Upper lobe of left lung (tissue), 6 donors: Measurements from ENCODE around the gene PTGER1. TPM values are rescaled to one million over a fixed set of nuclear protein-coding genes. Genes with fewer than 3 reads are reported as not detected.

Experiments
- ATAC-seq, 2 donors: fragments of 200-7000 bp; cut with Tn5 transposase; one replicate each; pipeline ENCODE4 v1.9.1; 2022; ENCODE audit warnings: mild to moderate bottlenecking in 2 of 2, moderate library complexity in 2 of 2; ENCODE audit not compliant: low FRiP score in 2 of 2
- DNase-seq, 2 donors: peaks; one replicate each; pipeline ENCODE4 v3.0.0-alpha.2; 2019 to 2020
- H3K27ac ChIP-seq, 4 donors: fragments of 200-600 bp; sonication (generic); one replicate each; pipeline ENCODE4 v1.5.1; 2016 to 2019
- H3K27me3 ChIP-seq, 4 donors: fragments of 200-600 bp; sonication (generic); one replicate each; pipeline ENCODE4 v1.5.1; 2017 to 2019
- H3K36me3 ChIP-seq, 4 donors: fragments of 200-600 bp; sonication (generic); one replicate each; pipeline ENCODE4 v1.5.1; 2016 to 2019
- H3K4me1 ChIP-seq, 4 donors: fragments of 200-600 bp; sonication (generic); one replicate each; pipeline ENCODE4 v1.5.1; 2018 to 2019
- H3K4me3 ChIP-seq, 4 donors: fragments of 200-600 bp; sonication (generic); one replicate each; pipeline ENCODE4 v1.5.1; 2017 to 2019; ENCODE audit warnings: mild to moderate bottlenecking in 2 of 4, moderate library complexity in 1 of 4
- H3K9me3 ChIP-seq, 4 donors: fragments of 200-600 bp; sonication (generic); one replicate each; pipeline ENCODE4 v1.5.1; 2018 to 2019
- CTCF ChIP-seq, 6 experiments: fragments of 450-650 bp in 4 of 6; fragments of 200-600 bp in 2 of 6; sonication (generic) in 2 of 6; IDR thresholded peaks; one replicate each; pipeline ENCODE4 v1.5.1; 2016 to 2019; ENCODE audit warnings: antibody characterized with exemption in 6 of 6
- EP300 ChIP-seq, 4 donors: sonication (generic); formaldehyde crosslinking; IDR thresholded peaks; one replicate each; pipeline ENCODE4 v1.5.1; 2017; ENCODE audit warnings: antibody characterized with exemption in 4 of 4, control low read depth in 2 of 4
- POLR2A ChIP-seq, 4 donors: fragments of 450-650 bp; IDR thresholded peaks; one replicate each; pipeline ENCODE4 v1.5.1; 2016 to 2017; ENCODE audit warnings: antibody characterized with exemption in 4 of 4, mild to moderate bottlenecking in 2 of 4
- POLR2AphosphoS5 ChIP-seq, 2 donors: sonication (generic); formaldehyde crosslinking; IDR thresholded peaks; one replicate each; pipeline ENCODE4 v1.5.1; 2017; ENCODE audit warnings: antibody characterized with exemption in 2 of 2
- WGBS, 2 donors: methylation state at CpG; one replicate each; pipeline ENCODE4 v1.1.5; 2017 to 2018; 5-methylcytosine and 5-hydroxymethylcytosine counted together
- total RNA-seq, 6 donors: library from RNA; depleted of rRNA in 4 of 6; stranded (reverse); fragments of >200 nt in 4 of 6; gene quantifications; one replicate each; pipeline versions ENCODE4 v1.1.0 to v1.2.1, GENCODE V29; 2016 to 2021
- donor health status: DM: no; HTN: no; CAD: no; lungs with moderate emphysema.
- donor health status: DM: no; HTN: yes; CAD: no; lungs with severe emphysema.

The PTGER1 gene
- total RNA-seq, 6 donors from 2014 or later: 0.59 to 3.9 (median 1.7) TPM; not detected in 3

GRCh38 chr19:14515501-14516047 lies 40.4 kb upstream of the PTGER1 start:
- no peaks in the 10 kb centered on the region for H3K27me3 ChIP-seq
- no peaks in the 10 kb centered on the region for H3K9me3 ChIP-seq
- H3K4me1 ChIP-seq: peaks cover 40 to 62% (median 55%) of the 10 kb centered on the region in 4 donors
- peak in 1 of 2 donors; percentile 15 for DNase-seq
- peak overlapping the region; percentile 8 to 100 (median 100) for H3K27ac ChIP-seq
- no peak for TF ChIP-seq EP300 (IDR thresholded peaks at IDR 0.05)
- H3K4me3 ChIP-seq: peak overlapping the region in 3 of 4 donors; percentile 74 to 92 (median 85)
- ATAC-seq: no peak
- peaks cover 15 to 35% (median 26%) of the 10 kb centered on the region in 4 donors for H3K36me3 ChIP-seq
- WGBS, 2 donors: 69 to 80% methylated on average over 7 to 8 of the region's 8 CpGs

DNA sequence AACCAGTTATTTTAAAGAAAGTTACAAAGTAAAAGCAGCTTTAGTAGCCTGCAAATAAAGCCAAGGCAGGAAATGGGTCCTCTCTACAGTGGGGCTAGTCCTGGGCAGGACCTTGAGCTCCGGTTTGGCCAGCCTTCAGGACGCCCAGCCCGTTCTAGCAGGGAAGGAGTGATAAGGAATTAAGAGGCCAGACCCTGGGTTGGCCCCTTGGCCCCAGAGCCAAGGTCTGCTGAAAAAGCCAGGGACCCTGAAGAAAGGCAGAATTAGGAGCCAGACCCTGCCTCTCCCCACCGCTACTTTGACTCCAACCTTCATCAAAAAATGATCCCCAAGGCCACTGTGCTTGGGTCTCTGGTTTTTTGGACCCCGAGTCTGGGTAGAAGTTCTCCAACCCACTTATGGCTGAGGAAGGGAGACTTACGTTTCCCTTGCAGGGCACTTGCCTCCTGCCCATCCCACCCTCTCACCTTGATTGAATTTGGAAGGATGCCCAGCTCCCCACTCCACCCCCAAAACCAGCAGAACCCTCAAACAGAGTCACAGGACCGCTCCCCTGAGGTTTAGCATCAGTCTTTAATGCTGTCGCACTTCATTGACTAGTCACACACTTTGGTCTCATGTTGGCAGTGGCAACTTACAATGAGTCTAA lies 39.2 kb upstream of the PTGER1 start:
- TF ChIP-seq POLR2A (IDR thresholded peaks at IDR 0.05): no peak
- no peak for TF ChIP-seq EP300 (IDR thresholded peaks at IDR 0.05)
- TF ChIP-seq POLR2AphosphoS5 (IDR thresholded peaks at IDR 0.05): no peak
- no peak for TF ChIP-seq CTCF (IDR thresholded peaks at IDR 0.05)
- ATAC-seq (no peak), DNase-seq (no peak)
- H3K4me1 ChIP-seq: peaks cover 46 to 67% (median 56%) of the 10 kb centered on the region in 4 donors
- peak overlapping the region in 1 of 4 donors; percentile 92 for H3K4me3 ChIP-seq
- no peaks in the 10 kb centered on the region for H3K9me3 ChIP-seq
- H3K27me3 ChIP-seq: no peaks in the 10 kb centered on the region
- peaks cover 15 to 35% (median 26%) of the 10 kb centered on the region in 4 donors for H3K36me3 ChIP-seq
- 73 to 76% methylated on average over 8 of the region's 8 CpGs for WGBS, 2 donors
- peak overlapping the region; percentile 1 to 100 (median 44) for H3K27ac ChIP-seq

GRCh38 chr19:14512406-14512961 lies 37.3 kb upstream of the PTGER1 start:
- Histone ChIP-seq H3K27ac (peak overlapping the region in 2 of 4 donors; percentile 59 to 86), H3K4me1 (peaks cover 46 to 76% (median 63%) of the 10 kb centered on the region in 4 donors), H3K4me3 (no peak overlapping the region), H3K36me3 (peaks cover 15 to 35% (median 26%) of the 10 kb centered on the region in 4 donors), H3K27me3 (no peaks in the 10 kb centered on the region), H3K9me3 (no peaks in the 10 kb centered on the region)
- DNase-seq (no peak), ATAC-seq (no peak)
- TF ChIP-seq POLR2AphosphoS5 (IDR thresholded peaks at IDR 0.05) (no peak), EP300 (IDR thresholded peaks at IDR 0.05) (no peak), CTCF (IDR thresholded peaks at IDR 0.05) (no peak), POLR2A (IDR thresholded peaks at IDR 0.05) (no peak)
- 91 to 96% methylated on average over 14 of the region's 14 CpGs for WGBS, 2 donors

GRCh38 chr19:14511229-14511593 lies 36.1 kb upstream of the PTGER1 start:
- DNase-seq (no peak), ATAC-seq (no peak)
- Histone ChIP-seq H3K4me3 (no peak overlapping the region), H3K9me3 (no peaks in the 10 kb centered on the region), H3K36me3 (peaks cover 15 to 29% (median 23%) of the 10 kb centered on the region in 4 donors), H3K4me1 (peaks cover 38 to 78% (median 64%) of the 10 kb centered on the region in 4 donors), H3K27ac (peak overlapping the region; percentile 83 to 86 (median 84)), H3K27me3 (no peaks in the 10 kb centered on the region)
- TF ChIP-seq EP300 (IDR thresholded peaks at IDR 0.05): no peak
- no peak for TF ChIP-seq POLR2A (IDR thresholded peaks at IDR 0.05)
- TF ChIP-seq POLR2AphosphoS5 (IDR thresholded peaks at IDR 0.05): no peak
- no peak for TF ChIP-seq CTCF (IDR thresholded peaks at IDR 0.05)
- 66 to 69% methylated on average over 4 of the region's 4 CpGs for WGBS, 2 donors
